ENCODE data around the gene CMIP.

The CMIP gene

GRCh38 chr16:81633147-81633619, 188.6 kb downstream of the CMIP start:
- TF ChIP-seq CEBPB (IDR thresholded peaks at IDR 0.05) (no peak), CREB1 (IDR thresholded peaks at IDR 0.05; ENCODE audit: low read depth) (no peak), NFIC (IDR thresholded peaks at IDR 0.05) (no peak), YY1 (IDR thresholded peaks at IDR 0.05; ENCODE audit: low read depth) (no peak), TCF12 (IDR thresholded peaks at IDR 0.05; ENCODE audit: low read depth) (no peak), REST (IDR thresholded peaks at IDR 0.05; ENCODE audit: low read depth) (no peak), USF1 (IDR thresholded peaks at IDR 0.05) (no peak), MAX (IDR thresholded peaks at IDR 0.05) (no peak), TEAD4 (IDR thresholded peaks at IDR 0.05) (no peak), FOXM1 (IDR thresholded peaks at IDR 0.05; ENCODE audit: borderline replicate concordance, low read depth) (no peak), EP300 (IDR thresholded peaks at IDR 0.05; ENCODE audit: borderline replicate concordance) (no peak)

GRCh38 chr16:81633680-81634379, 189.2 kb downstream of the CMIP start:
- TF ChIP-seq CEBPB (IDR thresholded peaks at IDR 0.05) (no peak), TAF1 (IDR thresholded peaks at IDR 0.05; ENCODE audit: low read depth) (no peak), REST (IDR thresholded peaks at IDR 0.05; ENCODE audit: low read depth) (no peak), EGR1 (IDR thresholded peaks at IDR 0.05) (no peak), YY1 (IDR thresholded peaks at IDR 0.05; ENCODE audit: low read depth) (no peak), ZBTB7A (IDR thresholded peaks at IDR 0.05; ENCODE audit: low read depth) (no peak), CREB1 (IDR thresholded peaks at IDR 0.05; ENCODE audit: low read depth) (no peak)

- no peak for TF ChIP-seq EGR1 (IDR thresholded peaks at IDR 0.05)
- TF ChIP-seq NFIC (IDR thresholded peaks at IDR 0.05): no peak
- no peak for TF ChIP-seq TEAD4 (IDR thresholded peaks at IDR 0.05)
- TF ChIP-seq RAD21 (IDR thresholded peaks at IDR 0.05; ENCODE audit: low read depth): no peak
- TF ChIP-seq YY1 (IDR thresholded peaks at IDR 0.05; ENCODE audit: low read depth): no peak
- no peak for TF ChIP-seq MAX (IDR thresholded peaks at IDR 0.05)
- TF ChIP-seq TCF12 (IDR thresholded peaks at IDR 0.05; ENCODE audit: low read depth): no peak
- no peak for TF ChIP-seq FOXM1 (IDR thresholded peaks at IDR 0.05; ENCODE audit: borderline replicate concordance, low read depth)
- no peak for TF ChIP-seq CREB1 (IDR thresholded peaks at IDR 0.05; ENCODE audit: low read depth)
- no peak for TF ChIP-seq EP300 (IDR thresholded peaks at IDR 0.05; ENCODE audit: borderline replicate concordance)
- no peak for TF ChIP-seq REST (IDR thresholded peaks at IDR 0.05; ENCODE audit: low read depth)
- TF ChIP-seq CEBPB (IDR thresholded peaks at IDR 0.05): no peak
- TF ChIP-seq TAF1 (IDR thresholded peaks at IDR 0.05; ENCODE audit: low read depth): no peak
- no peak for TF ChIP-seq ZBTB7A (IDR thresholded peaks at IDR 0.05; ENCODE audit: low read depth)
- no peak for TF ChIP-seq USF1 (IDR thresholded peaks at IDR 0.05)
Observed at GRCh38 chr16:81634380-81635062, 189.9 kb downstream of the CMIP start.
